Measurements from ENCODE around the gene COMMD3. TPM values are rescaled to one million over a fixed set of nuclear protein-coding genes. Genes with fewer than 3 reads are reported as not detected.

COMMD3 gene
- total RNA-seq, 1 experiment from 2014 or later = 2.4 TPM

GRCh38 chr10:22324893-22325271 lies 8.7 kb downstream of the COMMD3 start:
- DNase-seq = no peak
- Histone ChIP-seq H2AFZ (ENCODE audit: low read length) (no peak overlapping the region), H3T11ph (ENCODE audit: low read length) (no peak overlapping the region), H2BK15ac (ENCODE audit: low read depth, low read length) (no peak overlapping the region), H3K79me2 (ENCODE audit: insufficient read depth, low read length) (no peaks in the 10 kb centered on the region), H3K27me3 (ENCODE audit: insufficient read depth, low read length) (peaks cover 45% of the 10 kb centered on the region), H3K4me1 (ENCODE audit: insufficient read depth, low read length) (peaks cover 5% of the 10 kb centered on the region; the same call in 1 of the 2 replicates), H3K14ac (ENCODE audit: insufficient read depth, low read length) (no peak overlapping the region), H3K18ac (ENCODE audit: insufficient read length, low read depth, low read length) (no peak overlapping the region), H3K9me3 (ENCODE audit: control insufficient read depth, low read depth, low read length) (no peaks in the 10 kb centered on the region), H2BK12ac (ENCODE audit: insufficient read length, low read depth, low read length) (no peak overlapping the region), H3K9ac (ENCODE audit: extremely low read depth, insufficient read length, low read length) (no peak overlapping the region), H3K23me2 (ENCODE audit: insufficient read length, low read depth, low read length, poor library complexity, severe bottlenecking) (peaks cover 5% of the 10 kb centered on the region), H2BK20ac (ENCODE audit: low read depth, low read length, poor library complexity, severe bottlenecking) (no peak overlapping the region), H4K20me1 (ENCODE audit: control insufficient read depth, insufficient read depth, insufficient read length) (no peaks in the 10 kb centered on the region), H3K27ac (ENCODE audit: insufficient read length, low read depth, low read length) (no peak overlapping the region), H3K56ac (ENCODE audit: insufficient read length, low read depth, low read length) (no peak overlapping the region), H3K23ac (ENCODE audit: insufficient read length, low read depth, low read length) (no peak overlapping the region), H2BK120ac (ENCODE audit: low read depth, low read length, poor library complexity, severe bottlenecking) (no peak overlapping the region), H2AK5ac (ENCODE audit: insufficient read length, low read length) (no peak overlapping the region), H4K8ac (replicated peaks; ENCODE audit: insufficient read length, low read depth, low read length) (no peak overlapping the region), H3K4me2 (ENCODE audit: insufficient read depth, insufficient read length, low read length) (peak overlapping the region; percentile 81), H3K4ac (ENCODE audit: low read depth, low read length) (no peak overlapping the region), H2BK5ac (ENCODE audit: insufficient read length, low read length) (no peak overlapping the region), H3K79me1 (ENCODE audit: insufficient read depth, low read depth, low read length, poor library complexity, severe bottlenecking) (no peaks in the 10 kb centered on the region), H4K5ac (ENCODE audit: insufficient read length, low read depth, low read length) (no peak overlapping the region), H4K91ac (ENCODE audit: insufficient read length, low read depth, low read length) (no peak overlapping the region)
- Mint-ChIP-seq H3K4me1 (peaks cover 34 to 41% of the 10 kb centered on the region in 2 experiments), H3K36me3 (ENCODE audit: insufficient read depth in 1 of 3, low read depth in 3 of 3) (peaks cover 1 to 5% (median 2%) of the 10 kb centered on the region in 3 experiments; a peak in 4 of 7 replicates), H3K27me3 (ENCODE audit: low read depth) (peaks cover 78% of the 10 kb centered on the region), H3K9me3 (peaks cover 4 to 5% of the 10 kb centered on the region in 2 experiments; a peak in 2 of 5 replicates), H3K27ac (no peak overlapping the region; a peak in 1 of 7 replicates), H3K4me3 (peak overlapping the region; percentile 57 to 84)
- WGBS (ENCODE audit: extremely low coverage, insufficient read length, low lambda C conversion rate) = no CpG with 5 or more reads among the region's 9 CpGs
- TF ChIP-seq CTCF (conservative IDR thresholded peaks at IDR 0.05) = no peak

Measured in H9 (cell line).